ENCODE data around the gene GNPAT. TPM values are rescaled to one million over a fixed set of nuclear protein-coding genes. Genes with fewer than 3 reads are reported as not detected.

The GNPAT gene
- total and polyA plus RNA-seq, 2 of the 8 experiments (the other 6 are each of a cell fraction or from before 2014, with no cell fraction given): 22.9 to 47.4 TPM

DNA sequence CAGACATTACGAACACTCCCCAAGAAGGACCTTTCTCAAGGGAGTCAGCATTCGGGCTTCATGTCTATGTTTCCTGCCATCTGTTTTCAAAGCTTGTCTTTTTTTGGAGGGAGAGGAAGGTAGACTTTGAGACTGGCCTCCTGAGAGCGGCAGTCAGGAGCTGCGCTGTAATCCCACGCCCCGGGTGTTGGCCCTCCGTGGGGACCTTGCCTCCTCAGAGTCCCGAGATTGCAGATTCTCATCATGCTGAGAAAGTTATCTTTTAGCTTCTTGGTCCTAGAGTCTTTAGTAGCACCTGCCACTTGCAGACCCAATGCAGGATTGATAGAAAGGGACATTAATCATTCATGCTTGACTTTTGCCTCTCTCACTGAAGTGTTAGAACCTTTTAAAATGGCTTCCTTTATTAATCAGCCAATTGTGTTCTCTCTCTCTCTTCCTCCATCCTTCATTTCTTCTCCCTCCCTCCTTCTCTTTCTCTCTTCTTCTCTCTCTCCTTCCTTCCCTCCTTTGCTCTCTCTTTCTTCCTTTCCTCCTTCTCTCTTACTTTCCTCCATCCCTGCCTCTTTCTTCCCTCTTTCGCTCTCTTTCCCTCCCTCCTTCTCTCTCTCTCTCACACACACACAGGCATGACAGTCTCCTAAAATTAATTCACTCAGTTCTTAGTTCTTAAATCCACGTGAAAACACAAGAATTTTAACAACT is 25.2 kb upstream of the GNPAT start:
- H3K4me1 ChIP-seq (replicated peaks in 1 of 4; ENCODE audit: control insufficient read depth in 3 of 4, insufficient read depth in 4 of 4, low read length in 3 of 4): peaks cover 0 to 7% (median under 1%) of the 10 kb centered on the region in 4 experiments; a peak in 6 of 7 replicates
- H3K79me1 ChIP-seq (ENCODE audit: low read depth, low read length): no peaks in the 10 kb centered on the region
- CTCF ChIA-PET (ENCODE audit: partially characterized antibody): interaction anchor here (0.7 to 1.7 kb wide), 7 partner anchors 9 to 418 kb away, joined by 3 to 4 read pairs (median 3); partner anchors contain the start of gene TRIM67
- no peak overlapping the region for H3K9ac ChIP-seq (replicated peaks in 1 of 4; ENCODE audit: extremely low read depth in 1 of 4, low read depth in 3 of 4, low read length in 3 of 4)
- no peak overlapping the region for H3K27ac ChIP-seq (ENCODE audit: low read depth, low read length)
- peaks cover 31 to 53% (median 44%) of the 10 kb centered on the region in 4 experiments for H3K27me3 ChIP-seq (replicated peaks in 1 of 4; ENCODE audit: control insufficient read depth in 3 of 4, extremely low read depth in 1 of 4, insufficient read depth in 3 of 4, low read length in 3 of 4)
- no peak for FAIRE-seq
- H3K79me2 ChIP-seq (ENCODE audit: control insufficient read depth in 1 of 2, insufficient read depth in 2 of 2, low read length in 2 of 2): no peaks in the 10 kb centered on the region
- H2BK15ac ChIP-seq (ENCODE audit: low read length): no peak overlapping the region
- 56 to 87% methylated on average over 1 to 10 of the region's 10 CpGs for WGBS, 2 experiments (ENCODE audit: extremely low coverage in 1 of 2, insufficient coverage in 1 of 2, insufficient read length in 1 of 2, insufficient replicate concordance in 2 of 2, low coverage in 1 of 2, low lambda C conversion rate in 2 of 2, missing lambda C conversion rate in 1 of 2)
- H3K4me2 ChIP-seq (ENCODE audit: insufficient read depth in 1 of 2, low read depth in 2 of 2, low read length in 2 of 2): no peak overlapping the region
- DNase-seq (ENCODE audit: low read depth in 1 of 2, low spot score in 2 of 2): no peak
- H3K18ac ChIP-seq (ENCODE audit: extremely low read depth, low read length): no peak overlapping the region
- POLR2A ChIA-PET (ENCODE audit: partially characterized antibody): interaction anchor here (0.7 kb wide), 1 partner anchor 546 kb away, joined by 3 read pairs; no protein-coding TSS in a partner anchor
- no peak overlapping the region for H2AFZ ChIP-seq (ENCODE audit: low read length)
- no peak overlapping the region for H2BK120ac ChIP-seq (replicated peaks; ENCODE audit: low read depth, low read length)
- no peaks in the 10 kb centered on the region for H3K9me3 ChIP-seq (ENCODE audit: insufficient read depth in 2 of 2, low read depth in 1 of 2, low read length in 1 of 2)
- no peak overlapping the region for H3K23ac ChIP-seq (ENCODE audit: insufficient read length)
- no peak overlapping the region for H2AK5ac ChIP-seq (ENCODE audit: low read depth, low read length)
- H4K5ac ChIP-seq (ENCODE audit: insufficient read length, low read depth, low read length): no peak overlapping the region
- no peak overlapping the region for H2BK5ac ChIP-seq (ENCODE audit: low read depth, low read length)
- H3K4ac ChIP-seq (replicated peaks; ENCODE audit: insufficient read length, low read depth, low read length): no peak overlapping the region
- TF ChIP-seq CHD1 (IDR thresholded peaks at IDR 0.05; ENCODE audit: low read depth, low read length) (no peak), JUN (IDR thresholded peaks at IDR 0.05; ENCODE audit: low read depth, low read length) (no peak), CTBP2 (IDR thresholded peaks at IDR 0.05; ENCODE audit: borderline replicate concordance, insufficient read depth, insufficient read length, low read length) (no peak), POLR2A (IDR thresholded peaks at IDR 0.05; ENCODE audit: control extremely low read depth in 1 of 2, low read depth in 2 of 2, low read length in 2 of 2) (no peak)
- no peak overlapping the region for H3K14ac ChIP-seq (ENCODE audit: insufficient read length)
- no peaks in the 10 kb centered on the region for H3K23me2 ChIP-seq (ENCODE audit: low read depth, low read length)
- H2BK12ac ChIP-seq (ENCODE audit: low read depth, low read length): no peak overlapping the region
- H4K91ac ChIP-seq (replicated peaks; ENCODE audit: insufficient read length, low read length): no peak overlapping the region
- peaks cover 0 to 7% of the 10 kb centered on the region in 2 experiments for H4K20me1 ChIP-seq (replicated peaks in 1 of 2; ENCODE audit: control insufficient read depth in 1 of 2, insufficient read depth in 2 of 2, low read length in 2 of 2)
- H3K4me3 ChIP-seq (ENCODE audit: extremely low read depth in 1 of 4, insufficient read depth in 2 of 4, low read depth in 3 of 4, low read length in 4 of 4): no peak overlapping the region
- H3K56ac ChIP-seq (replicated peaks; ENCODE audit: insufficient read length, low read depth, low read length): no peak overlapping the region
- H4K8ac ChIP-seq (ENCODE audit: extremely low read depth, insufficient read depth, low read length): no peak overlapping the region
- no peaks in the 10 kb centered on the region for H3K36me3 ChIP-seq (ENCODE audit: control insufficient read depth in 2 of 4, insufficient read depth in 4 of 4, low read length in 3 of 4)
- no peak overlapping the region for H2BK20ac ChIP-seq (ENCODE audit: low read length)
